Duodenal mucosa (tissue), 2 donors: Measurements from ENCODE around the gene ABCC1.
"Not testable (repeated sequence)": the region's sequence is repeated elsewhere in the genome, so short reads cannot be mapped to it uniquely, and the experiment has no call there.

ENCODE experiments used
- H3K27ac ChIP-seq: one replicate; pipeline ENCODE4 v1.7.0; 2013; ENCODE audit warnings: low read depth, low read length
- H3K27me3 ChIP-seq, 2 donors: one replicate each; pipeline ENCODE4 v1.7.0; 2013; ENCODE audit warnings: low read length in 2 of 2, control low read depth in 1 of 2; ENCODE audit not compliant: insufficient read depth in 2 of 2, control insufficient read depth in 1 of 2
- H3K36me3 ChIP-seq, 2 donors: one replicate each; pipeline ENCODE4 v1.7.0; 2013; ENCODE audit warnings: low read length in 2 of 2, control low read depth in 1 of 2; ENCODE audit not compliant: insufficient read depth in 2 of 2, control insufficient read depth in 1 of 2
- H3K4me1 ChIP-seq, 2 donors: one replicate each; pipeline ENCODE4 v1.7.0; 2013; ENCODE audit warnings: low read length in 2 of 2, control low read depth in 1 of 2; ENCODE audit not compliant: insufficient read depth in 2 of 2, control insufficient read depth in 1 of 2
- H3K4me3 ChIP-seq, 2 donors: one replicate each; pipeline ENCODE4 v1.7.0; 2013; ENCODE audit warnings: low read length in 2 of 2, low read depth in 1 of 2
- H3K9ac ChIP-seq, 2 donors: one replicate each; pipeline ENCODE4 v1.7.0; 2013; ENCODE audit warnings: low read length in 2 of 2, low read depth in 1 of 2
- H3K9me3 ChIP-seq, 2 donors: one replicate each; pipeline ENCODE4 v1.7.0; 2013; ENCODE audit warnings: low read length in 2 of 2, control low read depth in 1 of 2; ENCODE audit not compliant: control insufficient read depth in 1 of 2

The ABCC1 gene

GRCh38 chr16:16146380-16147315, 197.2 kb downstream of the ABCC1 start:
- no peak overlapping the region for H3K4me3 ChIP-seq
- peaks cover 1 to 21% of the 10 kb centered on the region in 2 donors for H3K36me3 ChIP-seq
- no peak overlapping the region for H3K9ac ChIP-seq
- no peak overlapping the region for H3K27ac ChIP-seq
- H3K4me1 ChIP-seq, result peaks cover 0 to 3% of the 10 kb centered on the region in 2 donors
- H3K27me3 ChIP-seq, result no peaks in the 10 kb centered on the region
- no peaks in the 10 kb centered on the region for H3K9me3 ChIP-seq

DNA sequence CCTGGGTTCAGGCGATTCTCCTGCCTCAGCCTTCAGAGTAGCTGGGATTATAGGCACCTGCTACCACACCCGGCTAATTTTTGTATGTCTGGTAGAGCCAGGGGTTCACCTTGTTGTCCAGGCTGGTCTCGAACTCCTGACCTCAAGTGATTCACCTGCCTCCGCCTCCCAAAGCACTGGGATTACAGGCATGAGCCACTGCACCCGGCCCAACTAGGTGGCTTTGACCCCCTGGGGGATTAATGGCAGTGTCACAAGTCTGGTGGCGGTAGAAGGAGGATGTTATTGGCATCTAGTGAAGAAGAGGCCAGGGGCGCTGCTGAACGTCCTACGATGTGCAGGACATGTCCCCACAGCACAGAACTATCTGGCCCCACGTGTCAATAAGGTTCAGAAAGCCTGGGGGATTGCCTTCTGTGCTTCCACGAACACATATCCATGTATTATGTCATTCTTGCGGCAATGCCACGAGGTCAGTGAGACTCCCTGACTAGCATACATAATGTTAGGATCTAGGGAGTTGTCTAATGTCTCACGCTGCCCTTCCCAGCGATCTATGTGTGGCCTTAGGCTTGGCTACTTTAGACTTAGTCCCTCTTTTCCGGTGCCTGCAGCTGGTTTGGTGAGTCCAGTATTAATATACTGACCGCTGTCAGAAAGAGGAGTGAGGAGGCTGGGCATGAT, 198.0 kb downstream of the ABCC1 start:
- Histone ChIP-seq H3K4me1 (peaks cover 0 to 3% of the 10 kb centered on the region in 2 donors), H3K9me3 (no peaks in the 10 kb centered on the region), H3K27me3 (no peaks in the 10 kb centered on the region), H3K27ac (no peak overlapping the region), H3K36me3 (peaks cover 0 to 18% of the 10 kb centered on the region in 2 donors), H3K9ac (no peak overlapping the region), H3K4me3 (no peak overlapping the region)

GRCh38 chr16:16148000-16148599, 198.7 kb downstream of the ABCC1 start:
- H3K36me3 ChIP-seq, result peaks cover 0 to 16% of the 10 kb centered on the region in 2 donors
- not testable (repeated sequence) for H3K27ac ChIP-seq, H3K4me1 ChIP-seq, H3K4me3 ChIP-seq, H3K9ac ChIP-seq, H3K9me3 ChIP-seq, H3K27me3 ChIP-seq

GRCh38 chr16:16148755-16149154, 199.3 kb downstream of the ABCC1 start:
- H3K27me3 ChIP-seq, result no peaks in the 10 kb centered on the region
- H3K4me3 ChIP-seq, result no peak overlapping the region
- H3K4me1 ChIP-seq, result peaks cover 0 to 3% of the 10 kb centered on the region in 2 donors
- no peaks in the 10 kb centered on the region for H3K9me3 ChIP-seq
- peaks cover 0 to 18% of the 10 kb centered on the region in 2 donors for H3K36me3 ChIP-seq
- no peak overlapping the region for H3K27ac ChIP-seq
- H3K9ac ChIP-seq, result no peak overlapping the region

DNA sequence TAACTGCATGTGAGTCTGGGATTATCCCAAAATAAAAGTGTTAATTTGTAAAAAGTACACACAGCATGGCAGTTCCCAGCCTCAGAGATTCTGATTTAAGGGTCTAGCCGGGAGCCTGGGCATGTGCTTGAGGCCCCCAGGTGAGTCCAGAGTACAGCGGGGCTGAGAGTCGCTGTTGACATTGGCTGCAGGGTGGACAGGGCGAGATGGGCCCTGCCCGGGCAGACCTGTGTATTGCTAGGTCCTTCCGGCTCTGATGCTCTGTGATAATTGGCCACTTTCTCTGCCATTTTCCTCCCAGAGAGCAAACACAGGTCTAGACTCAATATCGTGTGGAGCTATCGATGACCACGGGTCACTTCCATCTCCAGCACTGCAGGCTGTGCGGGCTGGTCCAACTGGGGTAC, 200.3 kb downstream of the ABCC1 start:
- no peak overlapping the region for H3K27ac ChIP-seq
- no peak overlapping the region for H3K4me3 ChIP-seq
- no peak overlapping the region for H3K9ac ChIP-seq
- no peaks in the 10 kb centered on the region for H3K9me3 ChIP-seq
- H3K36me3 ChIP-seq, result peaks cover 0 to 23% of the 10 kb centered on the region in 2 donors
- H3K27me3 ChIP-seq, result no peaks in the 10 kb centered on the region
- peaks cover 0 to 3% of the 10 kb centered on the region in 2 donors for H3K4me1 ChIP-seq

DNA sequence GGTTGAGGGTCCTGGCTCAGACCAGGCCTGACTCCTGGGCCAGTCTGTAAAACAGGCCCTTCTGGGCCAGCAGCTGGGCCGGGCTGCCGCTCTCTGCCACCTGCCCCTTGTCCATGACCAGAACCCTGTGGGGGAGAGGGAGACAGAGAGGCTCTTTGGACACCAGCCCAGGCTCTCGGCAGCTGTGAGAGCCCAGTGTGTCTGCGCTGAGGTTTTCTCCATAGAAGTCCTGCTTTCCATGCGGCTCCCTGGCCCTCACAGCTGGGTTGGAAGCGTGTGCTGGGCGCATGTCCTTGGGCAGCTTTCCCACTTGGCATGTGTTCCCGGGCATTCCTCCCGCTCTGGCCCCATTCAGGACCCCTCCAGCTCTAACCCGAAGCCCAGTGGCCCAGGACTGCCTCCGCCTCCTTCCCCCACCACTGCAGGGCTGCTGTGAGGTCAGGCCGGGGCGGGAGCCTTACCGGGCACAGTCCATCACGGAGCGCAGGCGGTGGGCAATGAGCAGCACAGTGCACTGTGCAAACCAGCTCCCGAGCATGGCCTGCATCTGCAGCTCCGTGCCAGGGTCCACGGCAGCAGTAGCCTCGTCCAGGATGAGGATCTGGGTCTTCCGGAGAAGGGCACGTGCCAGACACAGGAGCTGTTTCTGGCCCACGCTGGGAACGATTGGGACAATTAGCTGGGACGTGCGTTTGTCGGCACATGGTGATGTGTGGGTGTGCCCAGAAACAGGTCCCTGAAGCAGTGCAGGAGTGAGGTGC, 200.9 kb downstream of the ABCC1 start:
- Histone ChIP-seq H3K4me1 (peaks cover 0 to 3% of the 10 kb centered on the region in 2 donors), H3K36me3 (peaks cover 2 to 27% of the 10 kb centered on the region in 2 donors), H3K27me3 (no peaks in the 10 kb centered on the region), H3K9ac (no peak overlapping the region), H3K9me3 (no peaks in the 10 kb centered on the region), H3K4me3 (no peak overlapping the region), H3K27ac (no peak overlapping the region)

- no peak overlapping the region for H3K27ac ChIP-seq
- H3K36me3 ChIP-seq, result peaks cover 5 to 27% of the 10 kb centered on the region in 2 donors
- no peak overlapping the region for H3K4me3 ChIP-seq
- no peak overlapping the region for H3K9ac ChIP-seq
- H3K9me3 ChIP-seq, result no peaks in the 10 kb centered on the region
- no peaks in the 10 kb centered on the region for H3K27me3 ChIP-seq
- peaks cover 0 to 3% of the 10 kb centered on the region in 2 donors for H3K4me1 ChIP-seq
Measured at GRCh38 chr16:16150878-16151152, 201.4 kb downstream of the ABCC1 start.

DNA sequence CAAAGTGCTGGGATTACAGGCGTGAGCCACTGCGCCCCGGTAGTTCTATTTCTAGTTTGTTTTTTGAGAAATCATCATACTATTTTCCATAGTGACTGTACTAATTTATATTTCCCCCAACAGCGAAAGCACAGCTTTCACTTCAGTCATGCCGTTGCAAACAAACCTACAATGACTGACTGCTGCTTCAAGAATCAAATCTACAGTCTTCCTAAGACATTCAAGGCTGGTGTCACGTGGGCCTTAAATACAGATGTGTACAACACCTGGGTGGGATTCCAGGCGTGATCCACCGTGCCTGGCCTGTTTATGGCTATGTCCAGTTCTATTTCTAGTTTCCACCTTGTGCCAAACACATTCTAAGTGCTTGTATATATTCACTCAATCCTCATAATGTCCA, 201.9 kb downstream of the ABCC1 start:
- H3K36me3 ChIP-seq, result peaks cover 8 to 28% of the 10 kb centered on the region in 2 donors
- no peak overlapping the region for H3K27ac ChIP-seq
- no peaks in the 10 kb centered on the region for H3K9me3 ChIP-seq
- peaks cover 0 to 3% of the 10 kb centered on the region in 2 donors for H3K4me1 ChIP-seq
- no peak overlapping the region for H3K4me3 ChIP-seq
- H3K9ac ChIP-seq, result no peak overlapping the region
- H3K27me3 ChIP-seq, result no peaks in the 10 kb centered on the region

DNA sequence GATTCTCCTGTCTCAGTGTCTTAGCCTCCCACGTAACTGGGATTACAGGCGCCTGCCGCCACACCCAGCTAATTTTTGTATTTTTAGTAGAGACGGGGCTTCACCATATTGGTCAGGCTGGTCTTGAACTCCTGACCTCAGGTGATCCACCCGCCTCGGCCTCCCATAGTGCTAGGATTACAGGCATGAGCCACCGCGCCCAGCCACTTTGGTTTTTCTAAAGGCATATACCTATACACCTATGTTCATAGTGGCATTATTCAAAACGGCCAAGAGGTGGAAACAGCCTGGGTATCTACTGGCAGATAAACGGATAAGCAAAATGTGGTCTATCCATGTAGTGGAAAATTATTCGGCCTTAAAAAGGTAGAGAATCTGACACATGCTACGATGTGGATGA, 203.6 kb downstream of the ABCC1 start:
- H3K27ac ChIP-seq, H3K27me3 ChIP-seq, H3K9me3 ChIP-seq, H3K4me1 ChIP-seq, H3K4me3 ChIP-seq, H3K9ac ChIP-seq: not testable (repeated sequence)
- H3K36me3 ChIP-seq, result peaks cover 11 to 37% of the 10 kb centered on the region in 2 donors
